ENCODE results near the gene ANGEL1. TPM values are rescaled to one million over a fixed set of nuclear protein-coding genes. Genes with fewer than 3 reads are reported as not detected.

The ANGEL1 gene
- polyA plus RNA-seq, 1 experiment, result 12.8 TPM

DNA sequence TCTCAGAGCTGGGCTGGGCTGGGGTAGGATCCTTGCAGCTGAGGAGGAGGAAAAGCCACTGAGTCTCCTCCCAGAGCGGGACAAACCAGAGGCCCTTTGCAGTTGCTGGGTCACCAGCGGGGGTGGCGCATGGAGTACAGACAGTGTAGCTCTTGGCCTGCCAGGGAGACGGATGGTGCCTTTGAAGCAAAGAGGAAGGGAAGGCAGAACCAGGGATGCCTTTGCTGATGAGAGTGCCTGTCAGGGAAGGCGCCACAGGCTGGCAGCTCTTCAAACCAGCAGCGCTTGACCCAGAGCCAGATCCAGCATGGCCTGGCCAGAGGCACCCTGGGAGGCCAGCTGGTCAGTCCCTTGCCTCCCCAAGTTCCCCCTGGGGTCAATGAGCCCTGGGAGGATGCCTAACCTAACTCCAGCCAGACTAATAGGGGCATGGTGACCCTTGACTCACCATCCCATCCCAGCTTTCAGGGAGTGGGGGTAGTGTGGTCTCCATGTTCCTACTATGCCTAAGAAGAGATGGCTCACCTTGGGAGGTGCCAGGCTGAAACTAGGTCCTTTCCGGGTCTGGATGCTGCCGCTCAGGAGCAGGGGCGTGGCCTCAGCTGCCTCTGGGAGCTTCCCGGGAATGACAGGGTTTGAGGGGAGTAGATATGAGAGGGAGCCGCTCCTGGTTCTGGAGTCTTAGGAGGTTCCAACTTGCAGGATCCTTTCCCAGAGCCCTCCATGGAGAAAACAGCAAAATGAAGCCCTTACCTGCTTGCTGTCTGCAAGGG, 31.6 kb downstream of the ANGEL1 start:
- TF ChIP-seq, protein P1, sequence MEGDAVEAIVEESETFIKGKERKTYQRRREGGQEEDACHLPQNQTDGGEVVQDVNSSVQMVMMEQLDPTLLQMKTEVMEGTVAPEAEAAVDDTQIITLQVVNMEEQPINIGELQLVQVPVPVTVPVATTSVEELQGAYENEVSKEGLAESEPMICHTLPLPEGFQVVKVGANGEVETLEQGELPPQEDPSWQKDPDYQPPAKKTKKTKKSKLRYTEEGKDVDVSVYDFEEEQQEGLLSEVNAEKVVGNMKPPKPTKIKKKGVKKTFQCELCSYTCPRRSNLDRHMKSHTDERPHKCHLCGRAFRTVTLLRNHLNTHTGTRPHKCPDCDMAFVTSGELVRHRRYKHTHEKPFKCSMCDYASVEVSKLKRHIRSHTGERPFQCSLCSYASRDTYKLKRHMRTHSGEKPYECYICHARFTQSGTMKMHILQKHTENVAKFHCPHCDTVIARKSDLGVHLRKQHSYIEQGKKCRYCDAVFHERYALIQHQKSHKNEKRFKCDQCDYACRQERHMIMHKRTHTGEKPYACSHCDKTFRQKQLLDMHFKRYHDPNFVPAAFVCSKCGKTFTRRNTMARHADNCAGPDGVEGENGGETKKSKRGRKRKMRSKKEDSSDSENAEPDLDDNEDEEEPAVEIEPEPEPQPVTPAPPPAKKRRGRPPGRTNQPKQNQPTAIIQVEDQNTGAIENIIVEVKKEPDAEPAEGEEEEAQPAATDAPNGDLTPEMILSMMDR (IDR thresholded peaks at IDR 0.05; ENCODE audit: low read depth, low read length), result no peak
- Histone ChIP-seq H3K4me3 (ENCODE audit: low read depth, low read length) (no peak overlapping the region), H3K27me3 (ENCODE audit: control insufficient read depth, insufficient read depth, low read length) (no peaks in the 10 kb centered on the region), H3K27ac (ENCODE audit: low read depth, low read length) (no peak overlapping the region), H3K9me3 (ENCODE audit: control insufficient read depth, insufficient read depth, low read length) (no peaks in the 10 kb centered on the region; the same call in 1 of the 2 replicates)
- DNase-seq (ENCODE audit: low read depth, low spot score), result no peak
- CTCF ChIA-PET, result interaction anchor here (0.7 to 1.3 kb wide), 2 partner anchors 70 to 71 kb away, joined by 3 read pairs; no protein-coding TSS in a partner anchor
- POLR2A ChIA-PET, result interaction anchor here (0.7 kb wide), 1 partner anchor 70 kb away, joined by 3 read pairs; no protein-coding TSS in a partner anchor

DNA sequence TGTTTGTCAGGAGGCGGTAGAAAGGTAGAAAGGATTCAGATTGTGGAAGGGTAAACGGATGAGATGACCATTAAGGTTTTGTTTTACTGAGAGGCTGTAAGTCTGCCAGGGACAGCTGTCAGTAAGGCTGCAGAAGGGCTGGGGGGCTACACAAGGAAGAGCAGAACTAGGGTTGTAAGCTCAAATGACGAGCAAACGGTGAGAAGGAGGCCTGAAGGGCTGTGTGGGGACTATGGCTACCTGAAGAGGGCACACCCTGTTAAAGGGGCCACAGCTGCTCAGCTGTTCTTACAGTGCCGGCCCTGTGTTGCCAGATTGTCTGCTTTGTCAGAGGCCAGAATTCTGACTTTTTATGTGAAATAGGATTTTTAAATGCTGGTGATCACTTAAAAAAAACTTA, 32.3 kb downstream of the ANGEL1 start:
- TF ChIP-seq, protein P1 (IDR thresholded peaks at IDR 0.05; ENCODE audit: low read depth, low read length), result no peak
- H3K9me3 ChIP-seq (ENCODE audit: control insufficient read depth, insufficient read depth, low read length), result peaks cover 5% of the 10 kb centered on the region; the same call in 1 of the 2 replicates
- no peak overlapping the region for H3K27ac ChIP-seq (ENCODE audit: low read depth, low read length)
- no peak for DNase-seq (ENCODE audit: low read depth, low spot score)
- ChIA-PET CTCF (interaction anchor here (0.7 to 1.3 kb wide), 2 partner anchors 69 to 70 kb away, joined by 3 read pairs; no protein-coding TSS in a partner anchor), POLR2A (no interaction called here)
- no peak overlapping the region for H3K4me3 ChIP-seq (ENCODE audit: low read depth, low read length)
- H3K27me3 ChIP-seq (ENCODE audit: control insufficient read depth, insufficient read depth, low read length), result no peaks in the 10 kb centered on the region

DNA sequence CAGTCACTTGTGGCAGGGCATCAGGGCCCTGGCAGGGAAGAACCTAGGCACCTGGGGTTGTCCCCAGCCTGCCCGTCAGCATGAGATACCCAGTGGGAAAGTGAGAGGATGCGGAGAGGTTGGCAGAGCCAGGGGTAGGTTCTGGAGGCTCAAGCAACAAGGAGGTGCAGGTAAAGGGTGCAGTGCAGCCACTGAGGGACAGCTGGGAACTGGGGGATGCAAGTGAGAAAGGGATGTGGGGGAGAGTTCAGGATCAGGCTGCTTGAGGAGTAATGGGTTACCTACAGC, 32.7 kb downstream of the ANGEL1 start:
- DNase-seq (ENCODE audit: low read depth, low spot score), result no peak
- no peak overlapping the region for H3K4me3 ChIP-seq (ENCODE audit: low read depth, low read length)
- POLR2A ChIA-PET, result no interaction called here
- no peaks in the 10 kb centered on the region for H3K27me3 ChIP-seq (ENCODE audit: control insufficient read depth, insufficient read depth, low read length)
- no peak overlapping the region for H3K27ac ChIP-seq (ENCODE audit: low read depth, low read length)
- CTCF ChIA-PET, result interaction anchor here (0.6 to 1.3 kb wide), 2 partner anchors 10 to 70 kb away, joined by 3 to 7 read pairs; no protein-coding TSS in a partner anchor
- TF ChIP-seq, protein P1 (IDR thresholded peaks at IDR 0.05; ENCODE audit: low read depth, low read length), result no peak
- peaks cover 5% of the 10 kb centered on the region; the same call in 1 of the 2 replicates for H3K9me3 ChIP-seq (ENCODE audit: control insufficient read depth, insufficient read depth, low read length)

DNA sequence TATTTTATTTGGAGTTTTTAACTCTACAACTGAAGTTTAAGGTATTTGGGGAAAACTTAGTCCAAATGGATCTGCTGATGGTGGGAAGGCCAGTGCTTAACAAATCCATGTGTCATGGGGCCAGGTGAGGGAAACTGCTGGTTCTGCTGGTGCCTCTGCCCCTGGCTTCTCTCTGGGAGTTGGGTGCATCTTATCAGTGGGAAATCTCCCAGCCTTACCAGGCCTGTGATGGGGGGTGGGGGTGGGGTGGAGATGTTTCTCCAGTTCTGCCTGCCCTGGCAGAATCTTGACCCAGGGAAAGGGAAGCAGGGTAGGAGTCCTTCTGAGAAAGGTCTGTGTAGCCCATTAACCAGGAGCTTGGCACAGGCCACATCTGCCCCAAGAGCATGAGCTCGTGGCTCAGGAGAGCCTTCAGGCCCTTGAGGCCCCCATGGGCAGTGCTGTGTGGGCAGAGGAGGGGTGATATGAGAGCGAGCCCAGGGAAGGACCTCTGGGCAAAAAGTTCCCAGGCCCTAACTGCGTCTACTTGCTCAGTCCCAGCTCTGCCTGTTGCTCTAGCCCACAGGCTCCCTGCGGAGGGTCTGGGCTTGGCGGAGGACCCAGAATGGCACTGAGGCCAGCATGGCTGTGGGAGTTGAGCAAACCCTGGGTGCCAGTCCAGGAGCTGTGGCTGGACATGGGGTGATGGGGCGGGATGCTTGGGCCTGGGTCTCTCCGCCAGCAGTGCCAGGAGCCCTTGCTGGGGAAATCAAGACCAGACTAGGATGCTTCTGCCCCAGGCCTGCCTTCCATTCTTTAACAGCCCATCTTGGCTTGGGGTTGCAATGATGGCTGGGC, 33.2 kb downstream of the ANGEL1 start:
- CTCF ChIA-PET, result interaction anchor here (0.6 to 1.3 kb wide), 2 partner anchors 10 to 69 kb away, joined by 3 to 7 read pairs; no protein-coding TSS in a partner anchor

More for the DNA sequence above, 33.2 kb downstream of the ANGEL1 start:
- TF ChIP-seq, protein P1 (IDR thresholded peaks at IDR 0.05; ENCODE audit: low read depth, low read length), result no peak
- Histone ChIP-seq H3K27ac (ENCODE audit: low read depth, low read length) (no peak overlapping the region), H3K9me3 (ENCODE audit: control insufficient read depth, insufficient read depth, low read length) (peaks cover 5% of the 10 kb centered on the region; the same call in 1 of the 2 replicates), H3K4me3 (ENCODE audit: low read depth, low read length) (no peak overlapping the region), H3K27me3 (ENCODE audit: control insufficient read depth, insufficient read depth, low read length) (no peaks in the 10 kb centered on the region)
- no peak for DNase-seq (ENCODE audit: low read depth, low spot score)
- POLR2A ChIA-PET, result no interaction called here

Measured in AG04450 (cell line).